ENCODE measurements around the gene MZT2A.
"Not testable (repeated sequence)": the region's sequence is repeated elsewhere in the genome, so short reads cannot be mapped to it uniquely, and the experiment has no call there.

GRCh38 chr2:131525256-131525655 lies 33.1 kb upstream of the MZT2A start:
- TF ChIP-seq CTCF (IDR thresholded peaks at IDR 0.05 in 2 of 3, conservative IDR thresholded peaks at IDR 0.05 in 1 of 3; ENCODE audit: insufficient read depth in 2 of 3, low read depth in 1 of 3, low read length in 3 of 3); MEIS2 (IDR thresholded peaks at IDR 0.05; ENCODE audit: partially characterized antibody); YY1 (IDR thresholded peaks at IDR 0.05; ENCODE audit: borderline replicate concordance in 1 of 3, control insufficient read depth in 1 of 3, extremely low read depth in 1 of 3, insufficient read depth in 3 of 3, insufficient read length in 1 of 3, insufficient replicate concordance in 2 of 3, low read depth in 1 of 3, low read length in 2 of 3); DPF2 (IDR thresholded peaks at IDR 0.05); SIN3A (IDR thresholded peaks at IDR 0.05; ENCODE audit: borderline replicate concordance in 2 of 2, control insufficient read depth in 1 of 2, low read depth in 2 of 2, low read length in 2 of 2); CBFB (CRISPR knock-in tag; IDR thresholded peaks at IDR 0.05); ZNF609 (CRISPR knock-in tag; IDR thresholded peaks at IDR 0.05; ENCODE audit: borderline replicate concordance): not testable (repeated sequence)

Data from K562 (cell line).